Spleen (tissue), 7 donors: ENCODE data around the gene IQSEC1.

Source experiments
- POLR2A ChIP-seq, 3 donors: fragments of 450-650 bp; IDR thresholded peaks; one replicate each; pipeline ENCODE4 v1.5.1; 2017; ENCODE audit warnings: antibody characterized with exemption in 3 of 3, mild to moderate bottlenecking in 1 of 3
- POLR2AphosphoS5 ChIP-seq, 3 donors: sonication (generic); formaldehyde crosslinking; IDR thresholded peaks; one replicate each; pipeline ENCODE4 v1.5.1; 2017; ENCODE audit warnings: antibody characterized with exemption in 3 of 3
- TF ChIP-seq, protein P1 (sequence below), 11 experiments: fragments of 200-600 bp in 7 of 11; fragments of 450-650 bp in 4 of 11; sonication (generic) in 4 of 11; IDR thresholded peaks in 8 of 11; conservative IDR thresholded peaks in 3 of 11; 1 replicate in 7 of 11; 2 replicates in 4 of 11; pipeline versions ENCODE4 v1.4.0 to v1.8.0; 2016 to 2021; ENCODE audit warnings: antibody characterized with exemption in 11 of 11, inconsistent platforms in 4 of 11, mild to moderate bottlenecking in 1 of 11
- donor health status: DM: no; HTN: no; CAD: no; lungs with moderate emphysema.
- donor health status: DM: no; HTN: no; CAD: no.
- donor health status: DM: no; HTN: no; CAD: no.

GRCh38 chr3:12961697-12962036, 111.6 kb downstream of the IQSEC1 start:
- TF ChIP-seq, protein P1, sequence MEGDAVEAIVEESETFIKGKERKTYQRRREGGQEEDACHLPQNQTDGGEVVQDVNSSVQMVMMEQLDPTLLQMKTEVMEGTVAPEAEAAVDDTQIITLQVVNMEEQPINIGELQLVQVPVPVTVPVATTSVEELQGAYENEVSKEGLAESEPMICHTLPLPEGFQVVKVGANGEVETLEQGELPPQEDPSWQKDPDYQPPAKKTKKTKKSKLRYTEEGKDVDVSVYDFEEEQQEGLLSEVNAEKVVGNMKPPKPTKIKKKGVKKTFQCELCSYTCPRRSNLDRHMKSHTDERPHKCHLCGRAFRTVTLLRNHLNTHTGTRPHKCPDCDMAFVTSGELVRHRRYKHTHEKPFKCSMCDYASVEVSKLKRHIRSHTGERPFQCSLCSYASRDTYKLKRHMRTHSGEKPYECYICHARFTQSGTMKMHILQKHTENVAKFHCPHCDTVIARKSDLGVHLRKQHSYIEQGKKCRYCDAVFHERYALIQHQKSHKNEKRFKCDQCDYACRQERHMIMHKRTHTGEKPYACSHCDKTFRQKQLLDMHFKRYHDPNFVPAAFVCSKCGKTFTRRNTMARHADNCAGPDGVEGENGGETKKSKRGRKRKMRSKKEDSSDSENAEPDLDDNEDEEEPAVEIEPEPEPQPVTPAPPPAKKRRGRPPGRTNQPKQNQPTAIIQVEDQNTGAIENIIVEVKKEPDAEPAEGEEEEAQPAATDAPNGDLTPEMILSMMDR (IDR thresholded peaks at IDR 0.05 in 8 of 11, conservative IDR thresholded peaks at IDR 0.05 in 3 of 11), result no peak
- TF ChIP-seq POLR2AphosphoS5 (IDR thresholded peaks at IDR 0.05), result no peak
- TF ChIP-seq POLR2A (IDR thresholded peaks at IDR 0.05), result no peak
